ENCODE measurements around the gene FCN1. TPM values are rescaled to one million over a fixed set of nuclear protein-coding genes. Genes with fewer than 3 reads are reported as not detected.

The FCN1 gene
- 1 to 10 TPM in 1 of 2 donors, under 1 TPM in 1; 0.63 to 2.1 TPM for total RNA-seq

- DNase-seq (ENCODE audit: low spot score) = no peak
Measured at GRCh38 chr9:134917431-134918373, at the start of gene FCN1. FCN1 (minus strand) TSS chr9:134917912; CDS start chr9:134917871, 41 bp downstream.

GRCh38 chr9:134966697-134967546, 49.2 kb upstream of the FCN1 start:
- no peak overlapping the region for H3K27ac ChIP-seq
- TF ChIP-seq CTCF (IDR thresholded peaks at IDR 0.05) = no peak
- no peaks in the 10 kb centered on the region for H3K9me3 ChIP-seq
- no peaks in the 10 kb centered on the region for H3K36me3 ChIP-seq
- DNase-seq (ENCODE audit: low spot score) = no peak
- H3K27me3 ChIP-seq = no peaks in the 10 kb centered on the region
- H3K4me1 ChIP-seq = peaks cover 0 to 5% of the 10 kb centered on the region in 2 donors
- H3K4me3 ChIP-seq = no peak overlapping the region

More at GRCh38 chr9:134917431-134918373, at the start of gene FCN1:
- TF ChIP-seq CTCF (IDR thresholded peaks at IDR 0.05) = no peak
- H3K4me3 ChIP-seq = no peak within 1 kb of the TSS
- H3K9me3 ChIP-seq = peaks cover 0 to 13% of the 10 kb centered on the region in 2 donors
- H3K4me1 ChIP-seq = no peaks in the 10 kb centered on the region
- H3K36me3 ChIP-seq = no peaks in the 10 kb centered on the region
- no peaks in the 10 kb centered on the region for H3K27me3 ChIP-seq
- H3K27ac ChIP-seq = no peak within 1 kb of the TSS

- H3K27me3 ChIP-seq = no peaks in the 10 kb centered on the region
- no peak for DNase-seq (ENCODE audit: low spot score)
- H3K9me3 ChIP-seq = no peaks in the 10 kb centered on the region
- H3K27ac ChIP-seq = no peak overlapping the region
- no peak overlapping the region for H3K4me3 ChIP-seq
- TF ChIP-seq CTCF (IDR thresholded peaks at IDR 0.05) = no peak
- peaks cover 0 to 11% of the 10 kb centered on the region in 2 donors for H3K4me1 ChIP-seq
- no peaks in the 10 kb centered on the region for H3K36me3 ChIP-seq
Measured at GRCh38 chr9:134966270-134966669, 48.6 kb upstream of the FCN1 start.

GRCh38 chr9:134965851-134966250, 48.1 kb upstream of the FCN1 start:
- Histone ChIP-seq H3K27me3 (no peaks in the 10 kb centered on the region), H3K4me1 (peaks cover 0 to 14% of the 10 kb centered on the region in 2 donors), H3K9me3 (no peaks in the 10 kb centered on the region), H3K27ac (no peak overlapping the region), H3K4me3 (no peak overlapping the region), H3K36me3 (no peaks in the 10 kb centered on the region)
- no peak for TF ChIP-seq CTCF (IDR thresholded peaks at IDR 0.05)
- DNase-seq (ENCODE audit: low spot score) = no peak

- no peak overlapping the region for H3K27ac ChIP-seq
- H3K9me3 ChIP-seq = no peaks in the 10 kb centered on the region
- no peak overlapping the region for H3K4me3 ChIP-seq
- peaks cover 0 to 14% of the 10 kb centered on the region in 2 donors for H3K4me1 ChIP-seq
- H3K36me3 ChIP-seq = no peaks in the 10 kb centered on the region
- no peaks in the 10 kb centered on the region for H3K27me3 ChIP-seq
- TF ChIP-seq CTCF (IDR thresholded peaks at IDR 0.05) = no peak
- DNase-seq (ENCODE audit: low spot score) = no peak
Measured at GRCh38 chr9:134965411-134965810, 47.7 kb upstream of the FCN1 start.
